ENCODE data around the gene TXNIP. TPM values are rescaled to one million over a fixed set of nuclear protein-coding genes. Genes with fewer than 3 reads are reported as not detected.

Gene TXNIP
- total RNA-seq, 3 donors from 2014 or later: 683 to 1,682 (median 830) TPM

DNA sequence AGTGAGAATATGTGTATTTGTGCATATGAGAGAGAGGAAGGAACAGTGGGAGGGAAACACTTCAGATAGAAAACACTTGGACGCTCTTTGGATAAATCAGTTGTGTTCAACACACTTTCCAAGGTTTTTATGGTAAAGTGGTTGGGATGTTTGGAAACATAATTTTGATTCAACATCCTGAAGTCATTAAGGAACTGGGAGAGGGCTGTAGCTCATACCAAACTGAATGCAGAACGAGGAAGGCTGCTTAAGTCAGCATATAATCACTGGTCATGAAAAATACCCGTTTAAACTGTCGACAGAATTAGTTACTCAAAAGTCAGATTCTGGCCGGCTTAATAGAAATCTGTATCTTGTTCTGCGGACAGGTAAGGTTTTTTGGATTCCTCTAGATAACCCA, 53.5 kb downstream of the TXNIP start:
- TF ChIP-seq, protein P1, sequence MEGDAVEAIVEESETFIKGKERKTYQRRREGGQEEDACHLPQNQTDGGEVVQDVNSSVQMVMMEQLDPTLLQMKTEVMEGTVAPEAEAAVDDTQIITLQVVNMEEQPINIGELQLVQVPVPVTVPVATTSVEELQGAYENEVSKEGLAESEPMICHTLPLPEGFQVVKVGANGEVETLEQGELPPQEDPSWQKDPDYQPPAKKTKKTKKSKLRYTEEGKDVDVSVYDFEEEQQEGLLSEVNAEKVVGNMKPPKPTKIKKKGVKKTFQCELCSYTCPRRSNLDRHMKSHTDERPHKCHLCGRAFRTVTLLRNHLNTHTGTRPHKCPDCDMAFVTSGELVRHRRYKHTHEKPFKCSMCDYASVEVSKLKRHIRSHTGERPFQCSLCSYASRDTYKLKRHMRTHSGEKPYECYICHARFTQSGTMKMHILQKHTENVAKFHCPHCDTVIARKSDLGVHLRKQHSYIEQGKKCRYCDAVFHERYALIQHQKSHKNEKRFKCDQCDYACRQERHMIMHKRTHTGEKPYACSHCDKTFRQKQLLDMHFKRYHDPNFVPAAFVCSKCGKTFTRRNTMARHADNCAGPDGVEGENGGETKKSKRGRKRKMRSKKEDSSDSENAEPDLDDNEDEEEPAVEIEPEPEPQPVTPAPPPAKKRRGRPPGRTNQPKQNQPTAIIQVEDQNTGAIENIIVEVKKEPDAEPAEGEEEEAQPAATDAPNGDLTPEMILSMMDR (IDR thresholded peaks at IDR 0.05): no peak
- Histone ChIP-seq H3K4me1 (ENCODE audit: low read depth) (no peaks in the 10 kb centered on the region), H3K36me3 (ENCODE audit: low read depth) (peaks cover 2% of the 10 kb centered on the region), H3K9me3 (no peaks in the 10 kb centered on the region), H3K4me3 (no peak overlapping the region)
- intact Hi-C loops (cut with DNase I, micrococcal nuclease): no loop called here
- ATAC-seq (no peak), DNase-seq (no peak)

Other genes with a start within 250 kb of the TXNIP start
- gene RNF115, start 172.5 kb downstream of the TXNIP start, total RNA-seq: 10 to 100 TPM in 1 of 3 donors, 1 to 10 TPM in 2; 8.3 to 13.6 (median 8.8) TPM
- 10 to 100 TPM; 17.5 to 24.0 (median 23.0) TPM for gene POLR3C, start 172.4 kb downstream of the TXNIP start, total RNA-seq
- 1 to 10 TPM; 1.1 to 2.5 (median 1.3) TPM for gene NUDT17, start 150.9 kb downstream of the TXNIP start, total RNA-seq
- gene PIAS3, start 137.5 kb downstream of the TXNIP start, total RNA-seq: 10 to 100 TPM; 11.6 to 26.6 (median 14.8) TPM
- 1 to 10 TPM in 1 of 3 donors, under 1 TPM in 2; 0.26 to 5.6 (median 0.99) TPM for gene ANKRD35, start 110.7 kb downstream of the TXNIP start, total RNA-seq
- 1 to 10 TPM in 1 of 3 donors, under 1 TPM in 2; 0.61 to 2.5 (median 0.87) TPM for gene ITGA10, start 86.5 kb downstream of the TXNIP start, total RNA-seq
- 10 to 100 TPM; 25.5 to 34.8 (median 33.3) TPM for gene PEX11B, start 77.9 kb downstream of the TXNIP start, total RNA-seq
- gene RBM8A, start 69.1 kb downstream of the TXNIP start, total RNA-seq: 10 to 100 TPM; 82.3 to 94.5 (median 93.9) TPM
- 10 to 100 TPM in 2 of 3 donors, 1 to 10 TPM in 1; 3.9 to 34.3 (median 10.2) TPM for gene LIX1L, start 38.6 kb downstream of the TXNIP start, total RNA-seq
- gene ANKRD34A, start 32.0 kb downstream of the TXNIP start, total RNA-seq: under 1 TPM; 0.14 to 0.63 (median 0.41) TPM
- gene POLR3GL, start 31.9 kb downstream of the TXNIP start, total RNA-seq: 10 to 100 TPM; 15.7 to 26.8 (median 19.5) TPM
- not detected for gene HJV, start 25.2 kb upstream of the TXNIP start, total RNA-seq
- gene NBPF10, start 148.2 kb upstream of the TXNIP start, total RNA-seq: 1 to 10 TPM; 2.4 to 4.8 (median 3.5) TPM
- gene NOTCH2NLA, start 232.4 kb upstream of the TXNIP start, total RNA-seq: 10 to 100 TPM; 35.6 to 42.0 (median 41.5) TPM

All from mucosa of descending colon (tissue), 3 donors.